Left colon (tissue), 2 donors: ENCODE results near the gene TCOF1. TPM values are rescaled to one million over a fixed set of nuclear protein-coding genes. Genes with fewer than 3 reads are reported as not detected.
A peak's percentile ranks its signal among the peaks of the same experiment; 100 is the strongest.

Source experiments
- ATAC-seq: fragments of 200-7000 bp; cut with Tn5 transposase; one replicate; pipeline ENCODE4 v1.9.1; 2020; ENCODE audit warnings: mild to moderate bottlenecking, moderate library complexity
- DNase-seq, 2 donors: peaks; one replicate each; pipeline ENCODE4 v3.0.0-alpha.2; 2020
- intact Hi-C, 2 donors: fragments of 100-400 bp; cut with DNase I in 1 of 2; cut with micrococcal nuclease in 1 of 2; formaldehyde crosslinking; loops; one replicate each; pipeline versions ENCODE4 v1.11.2 to v1.14.0; 2022; cut with DNase I, micrococcal nuclease
- total RNA-seq, 2 donors: library from RNA; stranded (reverse); fragmentation: NEBNext Ultra II Directional; extraction: Animal tissue kit (Norgen Biotek cat#: 25700); gene quantifications; one replicate each; pipeline ENCODE4 v1.2.1, GENCODE V29; 2021
- donor health status: DM: no; HTN: no; CAD: no.
- donor health status: DM: yes; HTN: yes; CAD: no.

TCOF1 gene
- total RNA-seq, 2 donors from 2014 or later: 14.6 to 21.7 TPM

DNA sequence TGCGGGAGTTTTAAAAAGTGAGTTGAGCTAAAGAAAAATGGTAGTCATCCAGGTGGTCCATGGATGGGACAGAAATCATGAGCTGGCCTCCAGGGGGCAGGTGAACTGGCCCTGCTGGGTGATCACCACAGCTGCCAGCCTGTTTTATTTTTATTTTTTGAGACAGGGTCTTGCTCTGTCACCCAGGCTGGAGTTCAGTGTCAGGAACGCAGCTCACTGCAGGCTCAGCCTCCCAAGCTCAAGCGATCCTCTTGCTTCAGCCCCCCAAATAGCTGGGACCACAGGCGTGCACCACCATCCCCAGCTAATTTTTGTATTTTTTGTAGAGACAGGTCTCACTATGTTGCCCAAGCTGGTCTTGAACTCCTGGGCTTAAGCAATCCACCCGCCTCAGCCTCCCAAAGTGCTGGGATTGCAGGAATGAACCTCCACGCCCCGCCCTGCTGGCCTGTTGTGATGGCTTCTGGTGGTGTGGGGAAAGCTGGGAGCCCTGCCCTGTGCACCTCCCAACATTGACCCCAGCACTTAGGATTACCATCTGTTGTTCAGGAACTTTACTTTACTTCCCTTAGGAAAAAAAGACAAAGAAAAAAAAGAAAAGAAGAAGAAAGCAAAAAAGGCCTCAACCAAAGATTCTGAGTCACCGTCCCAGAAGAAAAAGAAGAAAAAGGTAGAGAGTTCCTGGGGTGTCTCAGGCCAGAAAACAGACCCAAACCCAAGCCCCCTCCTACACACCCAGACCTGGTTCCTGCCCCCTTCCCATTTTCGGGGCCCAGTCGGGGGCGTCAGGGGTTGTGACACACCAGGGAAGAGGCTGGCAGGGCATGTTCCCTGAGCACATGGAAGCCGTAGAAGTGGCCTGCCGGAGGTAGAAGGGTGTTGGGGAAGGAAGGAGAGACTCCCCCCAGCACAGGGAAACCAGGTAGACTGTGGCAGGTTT is 40.6 kb downstream of the TCOF1 start:
- intact Hi-C loops: no loop called here
- DNase-seq (no peak), ATAC-seq (no peak)

DNA sequence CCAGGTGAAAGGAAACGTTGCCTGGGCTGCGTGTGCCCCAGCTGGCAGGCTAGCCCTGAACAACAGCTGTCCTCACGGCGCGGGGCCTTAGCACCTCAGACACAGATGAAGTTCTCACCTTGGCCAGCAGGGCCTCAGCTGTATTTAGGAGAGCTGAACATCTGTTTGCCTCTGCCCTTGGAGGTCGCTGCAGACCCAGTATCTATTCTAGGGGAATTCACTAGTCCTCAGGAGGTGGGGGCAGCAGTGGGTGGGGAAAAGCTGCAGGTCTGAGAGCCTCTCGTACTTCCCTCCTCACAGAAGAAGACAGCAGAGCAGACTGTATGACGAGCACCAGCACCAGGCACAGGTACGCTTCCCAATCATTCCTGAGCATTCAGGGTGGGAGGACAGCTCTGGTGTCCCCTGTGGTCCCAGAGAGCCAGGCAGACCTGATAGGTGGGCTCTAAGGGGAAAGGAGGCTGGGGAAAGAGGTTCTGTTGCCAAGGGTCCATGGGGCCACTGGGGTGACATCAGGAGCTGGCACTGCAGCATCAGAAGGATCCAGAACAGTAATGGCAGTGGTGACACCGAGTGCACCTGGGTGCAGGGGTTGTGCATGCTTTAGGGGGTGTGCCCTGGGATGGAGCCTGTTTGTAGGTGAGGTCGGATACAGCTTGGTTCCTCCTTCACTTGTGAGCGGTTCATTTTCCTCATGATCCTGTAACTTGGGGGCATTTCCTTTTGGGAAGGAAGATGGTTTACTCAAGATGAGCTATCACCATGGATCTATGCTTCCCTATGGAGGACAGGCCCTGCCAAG is 41.4 kb downstream of the TCOF1 start:
- intact Hi-C loops: no loop called here
- ATAC-seq (peak; percentile 65), DNase-seq (peak in 1 of 2 donors; percentile 47)

DNA sequence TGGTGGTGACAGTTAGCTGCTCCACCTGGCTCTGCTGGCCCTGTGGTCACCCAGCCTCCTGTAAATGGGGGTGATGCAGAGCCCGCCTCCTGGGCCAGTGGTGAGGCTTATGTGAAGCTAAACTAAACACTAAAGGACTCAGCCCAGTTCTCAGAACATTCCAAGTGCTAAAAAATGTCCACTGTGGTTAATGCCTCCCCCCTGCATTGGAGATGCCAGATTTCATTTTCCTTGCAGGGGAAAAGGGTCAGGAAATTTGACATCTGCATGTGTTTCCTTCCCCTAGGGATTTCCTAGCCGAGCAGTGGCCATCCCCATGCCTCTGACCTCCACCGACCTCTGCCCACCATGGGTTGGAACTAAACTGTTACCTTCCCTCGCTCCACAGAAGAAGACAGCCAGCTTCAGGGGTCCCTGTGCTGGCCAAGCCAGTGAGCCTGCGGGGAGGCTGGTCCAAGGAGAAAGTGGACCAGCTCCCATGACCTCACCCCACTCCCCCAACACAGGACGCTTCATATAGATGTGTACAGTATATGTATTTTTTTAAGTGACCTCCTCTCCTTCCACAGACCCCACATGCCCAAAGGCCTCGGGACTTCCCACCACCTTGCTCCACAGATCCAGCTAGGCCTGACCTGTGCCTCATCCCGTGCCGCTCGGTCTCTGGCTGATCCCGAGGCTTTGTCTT is 42.2 kb downstream of the TCOF1 start:
- ATAC-seq (no peak), DNase-seq (no peak)
- intact Hi-C loops: no loop called here

DNA sequence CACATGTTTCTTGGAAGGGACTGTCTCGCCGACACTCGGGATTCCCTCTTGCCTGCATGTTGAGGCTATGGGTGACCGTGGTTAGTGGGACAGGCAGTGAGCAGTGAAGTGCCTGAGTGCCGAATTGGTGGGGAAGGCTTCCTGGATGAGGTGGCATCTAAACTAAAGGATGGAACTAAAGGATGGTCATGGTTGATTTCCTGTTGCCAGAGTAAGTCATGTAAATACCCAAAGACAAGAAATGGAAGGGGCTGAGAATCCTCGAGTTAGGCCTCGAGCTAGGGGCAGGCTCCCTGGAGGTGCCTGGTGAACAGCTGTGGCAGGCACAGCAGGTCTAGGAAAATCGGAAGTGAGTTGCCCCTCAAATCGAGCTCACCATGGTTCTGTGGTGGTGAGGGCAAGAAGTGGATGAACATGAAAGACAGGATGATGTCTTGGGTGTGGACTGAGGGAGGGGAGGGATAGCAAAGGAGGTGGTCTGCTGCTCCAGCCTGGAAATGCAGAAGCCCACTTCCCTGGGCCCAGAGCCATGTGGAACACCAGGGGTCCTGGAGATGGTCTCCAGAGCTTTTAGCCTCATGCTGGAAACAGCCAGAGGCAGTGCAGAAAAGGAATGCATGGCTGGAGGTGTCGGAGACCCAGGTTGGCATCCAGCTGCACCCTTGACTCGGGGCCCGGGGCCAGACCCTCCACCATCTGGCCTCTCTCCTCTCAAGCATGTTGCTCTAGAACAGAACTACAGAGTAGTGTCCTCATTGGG is 43.0 kb downstream of the TCOF1 start:
- ATAC-seq (no peak), DNase-seq (no peak)
- intact Hi-C loops: no loop called here

DNA sequence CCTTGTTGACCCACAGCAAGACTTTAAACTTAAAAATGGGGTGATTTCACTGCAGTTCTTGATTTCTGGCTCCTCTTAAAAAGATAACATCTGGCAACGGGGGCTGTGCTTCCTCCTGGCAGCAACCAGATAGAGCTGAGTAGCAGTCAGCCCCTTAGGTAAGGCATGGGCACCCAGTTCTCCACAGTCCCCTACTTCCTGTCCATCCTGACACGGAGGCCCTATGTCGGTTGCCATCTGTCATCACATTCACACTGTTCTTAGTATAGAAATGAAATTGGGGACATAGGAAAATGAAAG is 43.5 kb downstream of the TCOF1 start:
- intact Hi-C loops: no loop called here
- no peak for DNase-seq
- no peak for ATAC-seq

DNA sequence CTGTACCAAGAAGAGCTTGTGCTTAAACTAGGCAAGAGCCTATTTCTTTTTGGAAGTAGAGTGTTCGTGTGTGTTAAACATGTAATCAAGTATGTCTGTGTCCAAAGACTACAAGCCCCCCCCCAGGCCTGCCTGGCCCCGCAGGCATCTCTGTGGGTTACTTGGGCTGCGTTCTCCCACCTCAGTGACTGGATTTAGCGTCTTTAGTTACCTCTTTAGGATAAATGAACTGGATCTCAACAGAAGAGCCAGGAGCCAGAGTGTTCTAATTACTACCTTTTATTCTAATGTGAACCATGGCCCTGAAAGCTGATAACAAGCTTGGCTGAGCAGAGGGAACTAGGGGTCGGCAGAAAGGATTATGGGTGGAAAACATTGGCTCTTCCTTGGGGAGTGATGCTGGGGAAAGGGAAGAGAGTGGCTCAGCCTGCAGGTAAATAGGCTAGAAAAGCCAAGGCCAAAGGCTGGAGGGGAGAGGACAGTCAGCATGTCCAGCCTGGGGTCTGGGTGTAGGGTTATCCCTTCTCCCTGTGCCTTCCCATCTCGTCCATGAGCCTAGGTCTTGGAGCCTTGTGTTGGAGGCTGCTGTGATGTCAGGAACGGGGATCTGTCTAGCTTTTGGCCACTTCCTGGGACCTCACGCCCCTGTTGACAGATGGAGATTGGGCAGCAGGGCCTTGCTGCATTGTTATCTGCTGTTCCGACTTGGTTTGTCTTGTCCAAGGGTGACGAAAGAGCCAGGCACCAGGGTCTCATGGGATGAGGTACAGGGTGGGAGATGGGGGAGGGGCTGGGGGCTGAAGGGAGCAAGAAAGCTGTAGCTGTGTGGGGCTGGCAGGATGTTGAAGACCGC is 44.1 kb downstream of the TCOF1 start:
- intact Hi-C loops: no loop called here
- ATAC-seq: no peak
- no peak for DNase-seq

DNA sequence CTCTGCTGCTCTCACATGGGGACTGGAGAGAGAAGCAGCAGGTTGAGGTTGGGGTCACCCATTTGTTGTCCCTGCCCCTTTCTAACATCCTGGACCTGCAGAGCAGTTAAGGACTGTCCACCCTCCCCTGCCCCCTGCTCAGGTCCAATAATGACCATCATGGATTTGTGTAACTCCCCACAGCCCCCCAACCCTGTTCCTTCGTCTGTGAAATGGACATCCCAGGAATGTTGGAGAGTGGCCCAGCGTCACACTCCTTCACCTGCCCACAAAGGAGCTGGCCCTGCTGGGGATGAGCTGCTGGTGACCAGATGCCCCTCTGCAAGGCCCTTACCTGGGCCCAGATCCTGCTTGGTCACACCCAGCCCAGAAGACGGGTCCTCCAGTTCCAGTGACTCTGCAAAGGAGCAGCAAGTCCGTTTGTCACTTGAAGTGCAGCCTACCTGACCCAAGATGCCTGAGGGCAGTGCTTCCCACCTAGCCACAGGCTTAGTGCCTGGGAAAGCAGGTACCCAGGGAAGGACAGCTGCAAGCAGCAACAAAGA is 44.8 kb downstream of the TCOF1 start:
- DNase-seq: no peak
- ATAC-seq: no peak
- intact Hi-C loops: no loop called here

DNA sequence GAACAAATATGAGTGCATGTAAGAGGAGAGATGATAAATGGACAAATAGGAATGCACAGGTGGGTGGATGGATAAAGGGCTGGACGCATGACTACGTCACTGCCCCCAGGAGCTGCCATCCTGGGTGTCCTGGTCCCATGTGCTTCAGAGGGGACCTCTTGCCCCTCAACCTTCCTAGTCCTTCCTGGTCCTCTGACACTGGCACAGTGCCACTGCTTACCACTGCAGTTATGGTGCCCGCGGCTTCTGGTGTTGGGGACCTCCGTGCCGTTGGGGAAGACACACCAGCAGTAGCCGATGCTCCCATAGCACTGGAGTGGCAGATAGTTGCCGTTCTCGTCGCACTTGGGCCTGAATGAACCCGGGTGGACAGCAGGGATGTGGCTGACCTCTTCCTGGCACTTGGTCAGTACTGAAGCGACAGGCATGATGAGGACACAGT is 45.4 kb downstream of the TCOF1 start:
- intact Hi-C loops: no loop called here
- no peak for ATAC-seq
- DNase-seq: no peak

DNA sequence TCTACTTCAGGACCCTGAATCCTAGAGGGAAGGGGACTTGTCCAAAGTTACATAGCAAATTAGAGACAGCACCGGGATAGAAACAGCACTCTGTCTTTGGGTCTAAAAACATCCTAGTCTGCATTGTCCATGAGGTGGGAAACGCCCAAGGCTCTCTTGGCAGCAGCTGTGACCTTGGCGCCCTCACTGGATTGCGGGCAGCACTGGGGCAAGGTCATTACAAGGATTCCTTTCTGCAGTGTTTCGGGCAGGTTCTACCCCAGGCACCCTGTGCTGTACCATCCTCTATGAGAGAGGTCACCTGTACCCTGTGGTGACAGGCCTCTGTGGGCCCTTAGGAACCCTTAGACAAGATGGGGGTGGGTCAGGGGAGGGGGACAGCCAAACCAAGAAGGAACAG is 46.6 kb downstream of the TCOF1 start:
- peak; percentile 16 for ATAC-seq
- DNase-seq: no peak
- intact Hi-C loops: no loop called here

DNA sequence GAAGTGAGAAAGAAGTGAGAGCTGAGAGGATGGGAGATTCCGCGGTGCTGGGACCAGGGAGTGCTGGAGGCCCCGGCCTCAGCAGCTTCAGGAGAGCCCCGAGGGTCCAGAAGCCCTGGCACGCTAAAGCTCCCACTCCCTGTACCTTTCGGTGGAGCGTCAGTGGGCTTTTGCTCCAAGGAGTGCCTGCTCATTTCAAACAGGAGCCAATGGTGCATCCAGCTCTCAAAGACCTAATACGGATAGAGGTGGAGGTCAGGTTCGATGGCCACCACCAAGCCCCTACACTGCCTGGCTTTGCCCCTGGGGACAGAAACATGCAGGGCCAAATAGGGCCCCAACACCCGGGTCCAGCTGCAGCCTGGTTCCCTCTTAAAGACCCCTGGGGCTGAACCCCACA is 47.0 kb downstream of the TCOF1 start:
- DNase-seq (no peak), ATAC-seq (no peak)
- intact Hi-C loops: no loop called here

DNA sequence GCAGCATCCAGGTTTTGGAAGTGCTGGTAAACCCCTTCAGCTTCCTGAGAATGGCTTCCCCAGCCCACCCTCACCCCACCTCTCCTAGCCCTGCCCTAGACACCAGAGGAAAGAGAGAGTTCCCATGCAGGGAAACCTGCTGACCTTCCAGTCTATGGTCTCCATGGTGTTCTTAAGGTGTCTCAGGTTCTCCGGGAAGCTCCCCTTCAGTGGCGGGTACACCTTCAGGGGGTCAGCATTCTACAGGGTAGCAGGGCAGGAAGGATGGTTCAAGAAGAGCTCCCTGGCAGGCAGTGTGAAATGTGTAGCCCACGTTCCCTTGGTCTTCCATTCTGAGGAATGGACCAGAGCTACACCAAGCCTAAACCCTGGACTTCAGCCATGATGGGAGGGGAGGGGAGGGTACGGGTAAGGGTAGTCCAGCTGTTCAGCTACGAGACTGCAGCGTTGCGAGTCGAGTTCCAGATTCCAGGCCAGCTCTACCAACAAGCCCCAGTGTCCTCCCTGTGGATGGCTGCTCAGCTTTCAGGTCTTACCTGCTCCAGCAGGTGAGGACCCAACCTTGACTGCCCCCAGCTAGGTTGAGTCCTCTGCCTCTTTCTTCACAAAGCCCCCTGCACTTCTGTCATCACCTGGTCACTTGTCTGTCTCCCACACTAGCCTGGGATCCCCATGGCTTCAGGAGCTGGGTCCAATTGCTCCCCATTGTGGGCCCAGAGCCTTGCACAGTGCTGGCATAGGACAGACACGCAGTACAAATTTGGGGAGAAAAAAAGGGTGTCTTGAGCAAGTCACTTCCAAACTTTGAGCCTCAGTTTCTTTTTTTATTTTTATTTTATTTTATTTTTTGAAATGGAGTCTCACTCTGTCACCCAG is 47.7 kb downstream of the TCOF1 start:
- DNase-seq: no peak
- ATAC-seq: no peak
- intact Hi-C loops: no loop called here

DNA sequence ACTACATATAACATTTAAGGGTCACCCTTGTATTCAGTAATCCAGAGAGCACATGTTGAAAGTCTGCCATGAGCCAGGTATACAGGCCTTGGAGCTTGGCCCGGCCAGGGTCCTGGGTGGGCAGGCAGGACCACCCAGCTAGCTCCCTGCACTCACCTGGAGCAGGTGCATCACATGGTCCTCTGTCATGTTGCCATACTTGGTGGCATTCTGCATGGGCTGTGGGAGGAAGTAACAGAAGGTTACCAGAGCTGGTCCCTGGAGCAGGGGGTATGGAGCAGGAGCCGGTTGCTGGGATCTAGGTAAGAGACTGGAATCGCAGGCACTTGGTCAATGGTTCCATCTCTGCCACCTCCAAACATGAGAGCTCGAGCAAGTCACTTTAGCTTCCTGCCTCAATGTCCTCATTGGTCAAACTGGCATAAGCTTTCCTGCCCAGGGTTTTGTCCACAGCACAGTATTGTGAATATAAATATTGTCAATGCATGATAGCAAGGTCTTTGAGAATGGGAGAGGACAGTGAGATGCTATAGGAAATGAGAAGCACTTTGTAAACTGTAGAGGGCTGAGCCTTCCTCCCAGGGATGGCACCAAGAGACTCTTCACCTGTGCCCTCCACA is 48.7 kb downstream of the TCOF1 start:
- DNase-seq: no peak
- ATAC-seq: no peak
- intact Hi-C loops: no loop called here

DNA sequence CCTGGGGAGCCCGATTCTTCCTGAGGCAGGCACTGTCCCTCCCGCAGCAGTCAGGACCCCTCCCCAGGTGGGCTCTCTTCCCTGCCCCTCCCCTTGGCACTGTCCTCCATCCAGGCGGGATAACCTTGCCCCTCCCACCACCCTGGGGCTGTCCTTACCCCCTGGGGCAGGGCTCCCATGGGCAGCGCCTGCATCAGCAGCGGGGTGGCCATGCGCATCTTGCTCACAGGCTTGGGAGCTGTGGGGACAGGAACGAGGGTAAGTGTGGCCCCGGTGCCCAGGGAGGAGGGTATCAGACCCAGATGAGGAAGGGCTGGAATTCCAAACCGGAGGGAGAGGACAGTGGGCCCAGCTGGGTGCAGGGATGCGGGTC is 49.2 kb downstream of the TCOF1 start:
- DNase-seq (no peak), ATAC-seq (no peak)
- intact Hi-C loops: no loop called here

DNA sequence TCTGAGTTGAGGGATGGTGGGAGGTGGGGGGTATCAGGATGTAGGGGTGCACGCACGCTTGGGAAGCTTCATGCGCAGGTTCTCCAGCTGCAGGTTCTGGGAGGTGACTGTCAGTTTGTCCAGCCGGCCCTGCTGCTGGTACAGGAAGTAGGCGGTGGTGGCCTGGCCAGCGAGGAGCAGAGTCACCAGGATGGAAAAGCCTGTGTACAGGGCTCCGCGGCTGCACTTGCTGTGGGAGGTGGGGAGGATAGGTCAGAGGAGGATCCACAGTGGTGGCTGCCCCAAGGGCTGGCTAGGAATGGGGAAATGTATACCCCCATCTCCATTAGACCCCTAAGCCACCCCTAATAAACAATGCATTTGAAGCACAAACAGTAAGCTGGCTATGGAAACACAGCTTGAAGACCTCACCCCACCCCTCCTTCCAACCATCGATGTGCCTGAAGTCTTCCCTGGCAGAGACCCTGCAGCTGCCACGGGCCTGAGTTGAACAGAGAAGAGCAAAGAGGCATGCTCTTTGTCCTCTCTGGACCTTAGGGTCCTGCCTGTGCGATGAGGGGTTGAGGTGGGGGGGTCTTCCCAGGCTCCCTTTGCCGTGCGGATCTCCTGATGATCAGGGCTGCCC is 49.7 kb downstream of the TCOF1 start:
- intact Hi-C loops: no loop called here
- no peak for DNase-seq
- ATAC-seq: no peak

DNA sequence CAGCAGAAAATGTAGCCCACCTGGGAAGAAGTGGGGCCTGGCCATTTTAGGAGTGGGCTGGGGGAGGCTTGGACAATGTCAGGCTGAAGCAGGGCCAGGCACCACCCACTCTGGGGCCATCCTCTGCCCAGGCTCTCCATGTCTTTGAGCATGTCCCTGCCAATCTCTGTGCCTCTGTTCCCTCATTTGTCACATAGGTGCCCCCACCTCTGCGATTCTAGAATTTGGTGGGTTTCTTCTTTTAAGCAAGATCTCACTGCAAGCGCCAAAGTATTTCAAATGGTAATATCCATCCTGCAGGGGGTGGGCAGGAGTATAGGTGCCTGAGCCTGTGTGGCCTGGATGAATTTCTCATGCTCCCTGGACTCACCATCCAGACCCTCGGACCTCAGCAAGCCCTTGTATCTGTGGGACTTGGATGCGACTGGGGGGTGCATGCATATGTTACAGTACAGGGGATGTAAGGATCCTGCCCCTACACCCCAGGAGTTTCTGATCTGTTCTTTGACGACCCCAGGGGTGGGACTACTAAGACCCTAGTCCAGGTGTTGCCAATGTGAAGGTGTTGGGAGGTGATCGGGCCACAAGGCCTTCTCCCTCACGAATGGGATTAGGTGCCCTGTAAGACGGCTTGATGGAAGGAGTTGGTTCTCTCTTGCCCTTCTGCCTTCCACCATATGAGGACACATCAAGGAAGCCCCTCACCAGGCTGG is 50.9 kb downstream of the TCOF1 start:
- intact Hi-C loops: no loop called here
- ATAC-seq (no peak), DNase-seq (no peak)
